Transverse colon (tissue), 4 donors: ENCODE data around the gene IL4I1. TPM values are rescaled to one million over a fixed set of nuclear protein-coding genes. Genes with fewer than 3 reads are reported as not detected.
A peak's percentile ranks its signal among the peaks of the same experiment; 100 is the strongest.

Experiments
- DNase-seq: peaks from one replicate; pipeline ENCODE4 v3.0.0-alpha.2; 2019
- H3K27ac ChIP-seq, 4 donors: fragments of 200-600 bp; sonication (generic); 2 replicates each; pipeline ENCODE4 v1.5.1; 2016 to 2018; ENCODE audit warnings: inconsistent platforms in 4 of 4
- H3K27me3 ChIP-seq: fragments of 200-600 bp; sonication (generic); 2 replicates; pipeline ENCODE4 v1.5.1; 2017; ENCODE audit warnings: inconsistent platforms
- H3K36me3 ChIP-seq, 4 donors: fragments of 200-600 bp; sonication (generic); 2 replicates each; pipeline ENCODE4 v1.5.1; 2017 to 2019; ENCODE audit warnings: inconsistent platforms in 4 of 4
- H3K4me1 ChIP-seq, 4 donors: fragments of 200-600 bp; sonication (generic); 2 replicates each; pipeline ENCODE4 v1.5.1; 2017 to 2020; ENCODE audit warnings: inconsistent platforms in 4 of 4
- H3K4me3 ChIP-seq, 4 donors: fragments of 200-600 bp; sonication (generic); 1 replicate in 1 of 4; 2 replicates in 3 of 4; pipeline versions ENCODE4 v1.5.1 to v1.6.1; 2017 to 2019; ENCODE audit warnings: inconsistent platforms in 4 of 4
- H3K9me3 ChIP-seq, 2 donors: fragments of 200-600 bp; sonication (generic); 2 replicates each; pipeline ENCODE4 v1.5.1; 2017 to 2019; ENCODE audit warnings: inconsistent platforms in 2 of 2
- CTCF ChIP-seq, 5 experiments: fragments of 200-600 bp in 3 of 5; fragments of 450-650 bp in 2 of 5; sonication (generic) in 3 of 5; IDR thresholded peaks; 1 replicate in 2 of 5; 2 replicates in 3 of 5; pipeline ENCODE4 v1.5.1; 2016 to 2017; ENCODE audit warnings: antibody characterized with exemption in 5 of 5, inconsistent platforms in 3 of 5, mild to moderate bottlenecking in 2 of 5, moderate library complexity in 1 of 5
- EP300 ChIP-seq: sonication (generic); formaldehyde crosslinking; IDR thresholded peaks from one replicate; pipeline ENCODE4 v1.6.1; 2017; ENCODE audit warnings: antibody characterized with exemption, low read depth
- POLR2A ChIP-seq: fragments of 450-650 bp; IDR thresholded peaks from one replicate; pipeline ENCODE4 v1.6.1; 2016; ENCODE audit warnings: antibody characterized with exemption, mild to moderate bottlenecking, moderate library complexity
- POLR2AphosphoS5 ChIP-seq, 3 donors: sonication (generic); formaldehyde crosslinking; IDR thresholded peaks; one replicate each; pipeline ENCODE4 v1.6.1; 2016; ENCODE audit warnings: antibody characterized with exemption in 3 of 3
- WGBS, 2 donors: methylation state at CpG; one replicate each; pipeline ENCODE4 v1.1.5; 2018; ENCODE audit warnings: low coverage in 1 of 2; 5-methylcytosine and 5-hydroxymethylcytosine counted together
- in situ Hi-C, 4 donors: fragments of 200-750 bp; cut with MboI; loops; one replicate each; pipeline versions ENCODE4 v1.15.0 to v1.15.1; 2017; ENCODE audit warnings: low sequenced_read_pairs in 3 of 4, low pct_ligation_motif_present in 1 of 4, low pct_unique_long_range_greater_than_20kb in 1 of 4
- intact Hi-C: fragments of 100-400 bp; cut with DNase I; formaldehyde crosslinking; loops from one replicate; pipeline ENCODE4 v1.15.1; 2023; ENCODE audit warnings: low total_unique reads
- total RNA-seq, 4 donors: library from RNA; depleted of rRNA; stranded (reverse); fragments of >200 nt; gene quantifications; one replicate each; pipeline ENCODE4 v1.1.0, GENCODE V29; 2016

The IL4I1 gene
- total RNA-seq, 4 donors from 2014 or later: 2.1 TPM; not detected in 3

GRCh38 chr19:49872245-49873128 lies 24.2 kb downstream of the IL4I1 start:
- no peak overlapping the region for H3K27ac ChIP-seq
- WGBS, 2 donors: 60 to 88% methylated on average over 1 to 27 of the region's 27 CpGs
- H3K27me3 ChIP-seq: no peaks in the 10 kb centered on the region
- no peaks in the 10 kb centered on the region for H3K36me3 ChIP-seq
- intact Hi-C loops (no loop called here), in situ Hi-C loops (loop anchor here in 1 of 4 donors (25.0 kb wide), 1 partner anchor 385 kb away; the partner anchor contains the start of genes RPL13A and RPS11)
- H3K9me3 ChIP-seq: no peaks in the 10 kb centered on the region
- H3K4me1 ChIP-seq: peaks cover 19 to 40% (median 32%) of the 10 kb centered on the region in 4 donors
- H3K4me3 ChIP-seq: no peak overlapping the region
- DNase-seq: no peak
- TF ChIP-seq EP300 (no peak), POLR2AphosphoS5 (IDR thresholded peaks at IDR 0.05) (no peak), POLR2A (no peak), CTCF (IDR thresholded peaks at IDR 0.05) (no peak)

GRCh38 chr19:49871349-49871985 lies 25.2 kb downstream of the IL4I1 start:
- Histone ChIP-seq H3K9me3 (no peaks in the 10 kb centered on the region), H3K4me3 (no peak overlapping the region), H3K27ac (no peak overlapping the region), H3K36me3 (no peaks in the 10 kb centered on the region), H3K27me3 (no peaks in the 10 kb centered on the region), H3K4me1 (peaks cover 20 to 44% (median 36%) of the 10 kb centered on the region in 4 donors)
- in situ Hi-C loops: loop anchor here in 1 of 4 donors (25.0 kb wide), 1 partner anchor 384 kb away; the partner anchor contains the start of genes RPL13A and RPS11
- no peak for TF ChIP-seq POLR2AphosphoS5 (IDR thresholded peaks at IDR 0.05)
- no peak for TF ChIP-seq POLR2A
- TF ChIP-seq EP300: no peak
- no peak for TF ChIP-seq CTCF (IDR thresholded peaks at IDR 0.05)
- intact Hi-C loops: no loop called here
- DNase-seq: no peak
- 82 to 88% methylated on average over 4 to 14 of the region's 17 CpGs for WGBS, 2 donors

- Histone ChIP-seq H3K4me1 (peaks cover 28 to 49% (median 41%) of the 10 kb centered on the region in 4 donors), H3K27me3 (no peaks in the 10 kb centered on the region), H3K9me3 (no peaks in the 10 kb centered on the region), H3K4me3 (peak overlapping the region; percentile 33 to 62 (median 53)), H3K36me3 (no peaks in the 10 kb centered on the region), H3K27ac (peak overlapping the region; percentile 87 to 96 (median 94))
- DNase-seq: no peak
- in situ Hi-C loops: loop anchor here in 1 of 4 donors (25.0 kb wide), 1 partner anchor 383 kb away; the partner anchor contains the start of genes RPL13A and RPS11
- intact Hi-C loops: no loop called here
- TF ChIP-seq POLR2A: no peak
- no peak for TF ChIP-seq POLR2AphosphoS5 (IDR thresholded peaks at IDR 0.05)
- TF ChIP-seq CTCF (IDR thresholded peaks at IDR 0.05): no peak
- TF ChIP-seq EP300: no peak
- 78% methylated on average over 10 of the region's 15 CpGs; no CpG with 5 or more reads in 1 of the 2 donors for WGBS, 2 donors
Measured at GRCh38 chr19:49870309-49870901, 26.3 kb downstream of the IL4I1 start.
